GM18505 (cell line): Measurements from ENCODE around the gene BIK.

ENCODE experiments used
- ATAC-seq: cut with Tn5 transposase; IDR thresholded peaks from one replicate; pipeline ENCODE4 v1.9.1; 2021; ENCODE audit not compliant: unreplicated experiment
- POLR2A ChIP-seq: IDR thresholded peaks from 4 replicates; pipeline ENCODE4 v1.6.1; 2011; ENCODE audit warnings: borderline replicate concordance; ENCODE audit not compliant: insufficient read depth, insufficient read length; ENCODE audit errors: extremely low read depth

The BIK gene

GRCh38 chr22:43166132-43166930 is 55.8 kb downstream of the BIK start:
- no peak for ATAC-seq
- no peak for TF ChIP-seq POLR2A

DNA sequence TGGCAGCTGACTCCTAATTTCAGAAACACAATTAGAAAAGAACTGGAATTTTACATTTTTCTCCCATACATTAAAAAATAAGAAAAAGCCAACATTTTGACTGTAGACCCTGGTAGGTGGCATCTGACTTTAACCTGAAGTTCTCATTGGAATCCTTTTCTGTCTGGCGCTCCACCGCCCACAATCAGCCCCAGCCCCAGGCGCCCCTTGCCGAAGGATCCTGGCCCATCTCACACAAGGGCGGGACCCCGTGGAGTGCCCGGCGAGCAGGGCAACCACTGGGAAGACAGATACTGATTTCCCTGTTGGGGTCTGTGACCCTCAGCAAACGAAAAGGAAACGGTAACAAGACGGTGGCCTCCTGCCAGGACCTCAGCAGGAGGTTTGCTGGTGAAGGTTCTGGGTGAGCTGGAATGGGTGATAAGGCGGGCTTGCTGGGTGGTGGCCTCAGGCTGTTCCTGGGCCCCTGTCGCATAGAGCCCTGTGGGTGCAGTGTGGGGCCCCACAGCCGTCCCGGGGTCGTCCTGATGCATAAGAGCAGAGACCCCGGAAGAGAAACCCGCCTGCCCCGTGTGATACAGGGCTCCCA is 56.5 kb downstream of the BIK start:
- no peak for TF ChIP-seq POLR2A
- no peak for ATAC-seq

GRCh38 chr22:43168471-43169309 is 58.1 kb downstream of the BIK start:
- TF ChIP-seq POLR2A: no peak

DNA sequence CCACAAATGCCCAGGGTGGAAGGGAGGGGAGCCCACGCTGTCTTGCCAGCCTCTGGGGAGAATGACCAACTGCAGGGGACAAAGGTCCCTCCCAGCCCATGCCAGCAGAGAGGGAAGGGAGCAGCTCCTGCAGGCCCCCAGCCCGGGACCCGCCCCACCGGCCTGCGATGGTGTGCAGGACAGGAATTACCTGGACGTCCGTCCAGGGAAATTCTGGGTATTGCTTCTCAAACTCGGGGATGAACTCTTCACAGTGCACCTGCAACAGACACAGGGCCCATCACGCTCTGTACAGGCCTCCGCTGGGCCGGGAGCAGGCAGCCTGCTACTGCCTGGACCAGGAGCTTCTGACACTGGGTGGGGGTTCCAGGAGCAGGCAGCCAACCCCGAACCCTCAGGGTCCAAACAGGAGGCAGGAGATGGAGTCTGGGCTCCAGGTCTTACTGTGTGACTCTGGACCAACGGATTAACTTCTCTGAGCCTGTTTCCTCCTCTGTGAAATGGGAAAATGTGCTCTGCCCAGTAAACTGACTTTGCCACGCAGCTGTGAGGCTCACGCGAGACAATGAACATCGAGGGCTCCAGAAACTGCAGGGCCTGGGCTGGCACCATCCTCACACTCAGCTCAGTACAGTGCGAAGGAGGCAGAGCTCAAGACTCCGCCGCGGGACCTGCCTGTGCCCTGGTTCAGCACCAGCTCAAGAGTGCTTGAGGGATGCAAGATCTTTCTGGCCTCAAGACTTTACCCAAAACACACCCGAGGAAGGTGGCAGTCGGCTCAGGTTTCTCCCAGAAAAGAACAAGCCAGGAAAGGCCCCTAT is 59.0 kb downstream of the BIK start:
- TF ChIP-seq POLR2A: no peak

More at GRCh38 chr22:43168471-43169309, 58.1 kb downstream of the BIK start:
- ATAC-seq: no peak

GRCh38 chr22:43170131-43170480 is 59.6 kb downstream of the BIK start:
- TF ChIP-seq POLR2A: no peak
- no peak for ATAC-seq

More for the DNA sequence above, 59.0 kb downstream of the BIK start:
- ATAC-seq: no peak

GRCh38 chr22:43171019-43171491 is 60.5 kb downstream of the BIK start:
- no peak for ATAC-seq
- no peak for TF ChIP-seq POLR2A

DNA sequence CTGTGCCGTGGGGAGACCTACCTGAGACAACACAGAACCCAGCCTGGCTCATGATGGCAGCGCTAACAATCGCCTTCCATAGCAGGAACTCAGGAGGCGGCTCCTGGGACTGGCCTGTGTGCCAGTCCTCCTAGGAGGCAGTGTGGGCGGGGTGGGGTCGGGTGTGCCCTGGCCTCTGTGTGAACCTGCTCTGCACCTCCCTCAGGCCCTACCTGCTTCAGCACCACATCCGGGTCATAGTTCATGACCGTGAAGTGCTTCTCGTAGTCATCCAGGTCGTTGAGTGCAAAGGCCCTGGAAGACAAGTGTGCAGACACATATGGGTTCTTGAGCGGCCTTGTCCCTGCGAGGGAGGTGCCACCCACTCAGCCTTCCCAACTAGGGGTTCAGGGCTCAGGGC is 61.1 kb downstream of the BIK start:
- no peak for ATAC-seq
- TF ChIP-seq POLR2A: no peak

DNA sequence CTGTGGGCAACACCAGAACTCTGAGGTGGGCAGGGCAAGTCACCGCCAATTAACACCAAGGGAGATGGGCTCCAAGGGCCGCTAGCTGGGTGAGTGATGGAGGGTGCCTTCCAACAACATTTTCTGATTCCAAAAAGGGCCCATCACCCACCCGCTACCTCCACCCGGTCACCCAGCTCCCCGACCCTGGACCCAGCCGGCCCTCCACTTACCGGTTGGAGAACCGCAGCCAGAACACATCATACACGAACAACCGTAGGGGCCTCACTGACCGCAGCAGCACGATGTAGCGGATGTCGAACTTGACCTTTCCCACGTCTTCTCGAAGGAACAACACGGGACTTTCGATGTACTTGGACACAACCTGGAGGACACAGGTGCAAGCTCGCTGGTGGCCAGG is 61.6 kb downstream of the BIK start:
- ATAC-seq: no peak
- no peak for TF ChIP-seq POLR2A

GRCh38 chr22:43173566-43173965 is 63.0 kb downstream of the BIK start:
- no peak for ATAC-seq
- TF ChIP-seq POLR2A: no peak

DNA sequence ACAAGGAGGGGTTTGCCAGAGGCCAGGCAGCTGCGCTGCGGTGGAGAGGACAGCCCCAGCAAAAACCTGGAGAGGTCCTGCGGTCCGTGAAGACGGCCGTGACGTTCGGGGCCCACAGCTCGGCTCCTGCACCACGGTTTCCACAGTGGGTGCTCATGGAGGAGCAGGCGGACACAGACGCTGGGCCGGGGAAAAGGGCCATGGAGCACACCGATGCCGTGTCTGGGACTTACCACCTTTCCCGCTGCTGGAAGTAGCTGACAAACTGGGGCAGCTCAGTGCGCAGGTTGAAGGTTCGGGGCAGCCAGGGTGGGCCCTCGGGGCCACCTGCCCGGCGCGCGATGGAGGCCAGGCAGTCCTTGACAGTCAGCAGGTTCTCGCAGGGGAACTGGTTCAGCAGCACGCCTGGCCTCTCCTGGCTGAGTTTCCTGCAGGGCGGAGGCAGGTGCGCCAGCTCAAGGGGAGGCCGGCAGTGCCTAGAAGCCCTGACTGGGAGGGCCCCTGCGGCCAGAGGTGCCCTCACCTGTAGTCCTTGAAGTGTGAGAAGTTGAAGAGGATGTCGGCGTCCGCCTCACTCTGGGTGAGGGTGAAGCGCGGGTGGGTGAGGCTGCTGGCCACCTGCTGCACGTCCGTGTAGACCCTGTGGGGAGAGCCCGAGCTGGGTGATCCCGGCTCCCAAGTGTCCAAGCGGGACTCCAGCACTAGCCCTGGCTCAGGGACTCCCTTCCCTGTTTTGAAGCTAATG is 63.6 kb downstream of the BIK start:
- no peak for ATAC-seq
- TF ChIP-seq POLR2A: no peak

GRCh38 chr22:43174941-43175531 is 64.5 kb downstream of the BIK start:
- ATAC-seq: no peak
- no peak for TF ChIP-seq POLR2A

GRCh38 chr22:43176090-43176489 is 65.5 kb downstream of the BIK start:
- no peak for TF ChIP-seq POLR2A

More at GRCh38 chr22:43176090-43176489, 65.5 kb downstream of the BIK start:
- ATAC-seq: no peak
